Hippocampal formation (tissue), 2 donors: ENCODE results near the gene FBXO40.

ENCODE experiments used
- DNase-seq, 2 donors: peaks; one replicate each; lab custom pipeline; 2025; lab: John Stamatoyannopoulos, UW

The FBXO40 gene

GRCh38 chr3:121621491-121621890, 28.3 kb downstream of the FBXO40 start:
- no peak for DNase-seq

DNA sequence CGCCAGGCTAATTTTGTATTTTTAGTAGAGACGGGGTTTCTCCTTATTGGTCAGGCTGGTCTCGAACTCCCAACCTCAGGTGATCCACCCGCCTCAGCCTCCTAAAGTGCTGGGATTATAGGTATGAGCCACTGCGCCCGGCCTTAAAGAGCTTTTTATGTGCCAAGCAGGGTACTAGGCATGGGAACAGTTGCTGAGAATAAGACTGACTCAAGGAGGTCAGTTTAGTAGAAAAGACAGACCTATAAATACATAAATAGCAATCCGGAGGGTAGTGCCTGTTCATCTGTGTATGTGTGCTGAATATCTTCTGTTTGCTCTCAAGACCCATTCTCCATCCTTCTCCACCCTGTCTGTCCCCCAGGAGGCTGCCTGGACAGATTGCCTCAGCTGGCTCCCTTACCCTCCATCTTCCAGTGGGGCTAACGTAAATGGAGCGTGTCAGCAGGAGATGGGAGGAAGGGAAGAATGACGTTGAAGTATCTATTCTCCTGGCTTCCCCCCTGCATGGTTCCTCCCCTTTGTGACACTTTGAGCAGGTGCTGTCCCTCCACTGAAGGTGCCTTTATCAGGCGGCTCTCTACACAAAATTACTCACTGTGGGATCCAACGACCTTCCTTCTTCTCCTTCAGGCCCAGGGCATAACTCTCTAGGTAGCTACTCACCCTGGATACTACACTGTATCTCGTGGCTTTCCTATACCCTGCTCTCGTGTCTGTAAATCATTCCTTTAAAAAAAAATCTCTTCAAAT, 31.1 kb downstream of the FBXO40 start:
- no peak for DNase-seq

DNA sequence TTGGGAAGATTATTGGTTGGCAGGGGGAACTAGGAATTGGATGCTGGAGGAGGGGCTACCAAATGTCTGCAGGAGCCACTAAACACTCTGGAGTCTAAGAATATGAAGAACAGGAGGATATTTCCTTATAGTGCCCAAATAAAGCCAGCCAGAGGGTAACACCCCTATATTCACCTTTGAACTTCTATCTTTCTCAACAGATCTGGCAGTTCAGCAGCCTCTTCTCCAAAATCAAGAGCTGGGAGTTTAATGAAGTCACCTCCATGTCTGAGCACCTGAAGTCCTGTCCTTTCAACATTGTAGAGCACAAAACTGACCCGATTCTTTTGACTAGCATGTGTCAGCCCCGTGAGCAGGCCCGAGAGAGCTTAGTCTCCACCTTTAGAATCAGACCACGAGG, 33.3 kb downstream of the FBXO40 start:
- DNase-seq = no peak

- DNase-seq = no peak
Observed at GRCh38 chr3:121627211-121627610, 34.0 kb downstream of the FBXO40 start.

- no peak for DNase-seq
Observed at GRCh38 chr3:121627622-121628021, 34.4 kb downstream of the FBXO40 start.

GRCh38 chr3:121629601-121630000, 36.4 kb downstream of the FBXO40 start:
- DNase-seq = no peak

DNA sequence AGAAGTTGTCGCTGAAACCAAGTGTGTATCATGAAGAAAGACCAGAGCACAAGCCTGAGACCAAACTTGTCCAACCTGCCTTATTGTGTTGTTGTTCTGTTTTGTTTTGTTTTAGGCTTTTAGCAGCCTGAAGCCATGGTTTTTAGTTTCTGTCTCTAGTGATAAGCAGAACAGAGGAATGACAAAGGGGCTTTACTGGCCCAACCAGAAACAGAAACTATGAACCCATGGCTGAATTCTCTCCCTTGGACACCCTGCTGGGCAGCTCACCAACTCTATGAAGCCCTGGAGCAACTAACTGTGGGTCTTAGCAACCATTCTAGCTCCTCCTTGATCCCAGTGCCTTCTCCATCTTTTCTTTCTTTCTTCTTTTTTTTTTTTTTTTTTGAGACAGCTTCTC, 37.2 kb downstream of the FBXO40 start:
- no peak for DNase-seq

DNA sequence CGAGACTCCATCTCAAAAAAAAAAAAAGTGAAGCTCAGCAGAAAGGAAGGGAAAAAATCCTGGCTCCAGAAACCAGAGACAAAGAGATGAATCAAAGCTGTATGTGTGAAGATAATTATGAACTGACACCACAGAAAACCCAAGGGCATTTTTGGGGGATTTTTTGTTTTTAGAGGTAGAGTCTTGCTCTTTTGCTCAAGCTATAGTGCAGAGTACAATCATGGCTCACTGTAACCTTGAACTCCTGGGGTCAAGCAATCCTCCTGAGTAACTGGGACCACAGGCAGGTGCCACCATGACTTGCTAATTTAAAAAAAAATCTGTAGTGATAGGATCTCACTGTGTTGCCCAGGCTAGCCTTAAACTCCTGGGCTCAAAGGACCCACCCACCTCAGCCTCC, 44.7 kb downstream of the FBXO40 start:
- DNase-seq = no peak

DNA sequence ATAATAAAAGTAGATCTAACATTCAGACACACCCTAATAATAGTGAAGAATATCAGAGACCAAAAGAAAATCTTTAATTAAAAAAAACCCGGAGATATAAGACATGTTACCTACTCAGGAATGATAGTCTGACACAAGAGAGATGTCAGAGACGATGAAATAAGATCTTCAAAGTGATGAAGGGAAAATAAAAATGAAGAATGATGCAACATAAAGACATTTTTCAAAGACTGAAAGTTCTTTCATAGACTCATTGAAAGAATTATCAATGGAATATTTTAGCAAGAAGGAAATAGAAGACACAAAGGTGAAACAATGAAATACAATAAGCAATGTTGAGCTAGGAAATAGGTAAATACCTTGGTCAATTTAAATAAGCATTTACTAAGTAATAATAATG, 47.9 kb downstream of the FBXO40 start:
- no peak for DNase-seq

DNA sequence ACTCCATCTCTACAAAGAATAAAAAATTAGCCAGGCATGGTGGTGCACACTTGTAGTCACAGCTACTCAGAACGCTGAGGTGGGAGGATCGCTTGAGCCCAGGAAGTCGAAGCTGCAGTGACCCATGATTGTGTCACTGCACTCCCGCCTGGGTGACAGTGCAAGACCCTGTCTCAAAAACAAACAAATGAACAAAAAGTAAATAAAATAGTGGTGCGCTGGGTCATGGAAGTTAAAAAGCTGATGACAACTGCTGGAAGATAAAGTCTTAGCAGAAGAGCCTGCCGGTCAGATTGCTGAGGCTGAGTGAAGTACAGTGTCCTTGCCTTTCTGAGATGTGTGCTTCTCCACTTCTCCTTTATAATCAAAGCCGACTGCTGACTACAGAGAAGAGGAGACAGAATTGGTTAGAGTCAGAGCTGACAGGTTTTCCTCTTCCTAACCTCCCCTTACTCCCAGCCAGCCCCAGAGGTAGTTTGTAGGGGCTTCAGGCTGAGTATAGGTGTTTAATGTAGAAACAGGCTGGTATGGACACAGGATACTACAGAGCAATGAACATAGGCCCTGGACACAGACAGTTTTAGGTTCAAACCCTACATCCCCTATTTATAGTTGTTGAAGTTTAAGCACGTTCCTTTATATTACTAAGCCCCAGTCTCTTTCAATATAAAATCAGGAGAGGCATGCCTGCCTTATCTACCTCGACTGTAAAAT, 49.6 kb downstream of the FBXO40 start:
- DNase-seq = no peak

DNA sequence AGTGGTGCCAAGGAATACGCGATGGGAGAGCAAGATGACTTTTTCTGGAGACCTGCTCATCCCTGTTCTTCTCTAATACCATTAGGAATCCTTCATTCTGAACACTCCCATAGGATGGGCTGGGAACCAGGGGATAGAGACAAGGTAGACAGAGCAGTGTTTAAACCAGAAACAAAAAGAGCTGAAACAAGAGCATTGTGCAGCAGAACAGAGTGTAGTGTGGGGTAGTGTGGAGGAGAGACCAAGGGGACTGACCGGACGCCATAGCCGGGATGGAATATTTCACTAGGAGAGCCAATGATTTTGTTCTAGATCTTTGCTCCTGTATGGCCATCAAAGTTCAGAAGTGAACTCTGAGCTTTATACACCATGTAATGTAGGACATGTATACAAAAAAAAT, 51.9 kb downstream of the FBXO40 start:
- DNase-seq = no peak

- peak in 1 of 2 donors; percentile 44 for DNase-seq
Observed at GRCh38 chr3:121648219-121648958, 55.2 kb downstream of the FBXO40 start.

DNA sequence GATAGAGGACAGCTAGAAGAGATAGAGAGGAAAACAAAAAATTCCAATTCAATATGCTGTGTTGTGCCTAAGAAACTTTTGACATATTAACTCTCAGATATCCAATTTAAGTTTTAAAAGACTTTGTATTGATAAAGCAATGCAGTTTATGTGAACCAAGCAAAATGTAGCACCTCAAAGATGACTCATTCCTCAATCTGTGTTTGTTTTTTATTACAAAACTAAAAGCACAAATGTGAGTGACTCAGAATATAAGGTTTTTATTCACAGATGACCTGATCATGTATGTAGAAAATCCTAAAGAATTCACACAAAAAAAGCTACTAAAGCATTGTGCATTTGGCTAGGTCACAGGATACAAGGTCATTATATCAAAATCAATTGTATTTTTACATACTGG, 56.5 kb downstream of the FBXO40 start:
- no peak for DNase-seq

DNA sequence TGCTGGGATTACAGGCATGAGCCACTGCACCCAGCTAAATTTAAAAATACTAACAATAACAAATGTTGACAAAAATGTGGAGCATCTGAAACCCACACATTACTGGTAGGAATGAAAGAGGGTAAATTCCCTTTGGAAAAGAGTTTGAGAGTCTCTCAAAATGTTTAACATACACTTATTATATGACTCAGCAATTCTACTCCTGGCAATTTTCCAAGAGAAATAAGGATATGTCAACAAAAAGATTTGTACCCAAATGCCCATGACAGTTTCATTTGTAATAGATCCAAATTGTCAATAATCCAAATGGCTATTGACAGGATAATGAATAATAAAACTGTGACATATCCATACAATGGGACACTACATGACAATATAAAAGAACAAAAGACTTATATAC, 58.5 kb downstream of the FBXO40 start:
- DNase-seq = no peak

DNA sequence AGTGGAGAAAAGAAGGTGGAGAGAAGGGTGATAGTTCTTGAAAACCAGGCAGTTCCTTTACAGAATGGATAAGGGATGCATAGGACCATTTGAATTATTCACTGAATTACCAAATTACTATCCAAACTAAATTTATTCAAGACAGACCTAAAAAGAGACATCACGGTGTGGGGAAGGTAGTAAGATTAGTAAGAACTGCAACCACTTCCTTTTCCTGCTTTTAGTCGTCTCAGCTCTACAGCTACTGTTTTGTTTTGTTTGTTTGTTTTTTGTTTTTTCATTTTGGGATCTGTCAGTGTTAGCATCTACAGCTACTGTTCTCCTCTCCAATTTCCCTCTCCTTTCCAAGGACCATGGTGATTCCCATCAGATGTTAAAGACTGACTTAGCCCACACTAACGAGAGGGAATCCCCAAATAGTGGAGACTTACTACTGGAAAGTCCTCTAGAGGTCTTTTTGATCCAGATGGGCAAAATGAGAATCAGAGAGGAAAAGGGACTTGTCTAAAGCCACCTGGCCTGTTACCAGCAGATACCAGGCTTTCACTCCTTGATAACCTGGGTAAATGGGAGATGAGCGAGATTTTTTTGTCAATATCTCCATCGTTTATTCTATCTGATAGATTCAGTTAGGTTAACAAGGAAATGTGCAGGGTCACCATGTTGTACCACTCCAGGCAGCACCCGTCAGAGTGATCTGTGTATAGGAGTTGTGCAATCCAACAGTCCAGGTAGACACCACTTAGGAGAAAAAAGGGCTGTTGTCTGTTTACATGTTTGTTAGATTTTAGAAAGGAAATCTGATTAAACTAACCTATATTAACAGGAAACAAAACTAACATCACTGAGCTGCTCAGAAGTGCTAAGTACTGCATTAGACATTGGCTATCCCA, 61.6 kb downstream of the FBXO40 start:
- no peak for DNase-seq

- DNase-seq = no peak
Observed at GRCh38 chr3:121658716-121659435, 65.7 kb downstream of the FBXO40 start.

GRCh38 chr3:121659586-121659985, 66.4 kb downstream of the FBXO40 start:
- peak in 1 of 2 donors; percentile 3 for DNase-seq

GRCh38 chr3:121660356-121661171, 67.4 kb downstream of the FBXO40 start, which contains the start of gene HCLS1:
Gene HCLS1 (minus strand): TSS chr3:121660903. CDS start chr3:121658347, 2,556 bp downstream.
- DNase-seq = peak; percentile 8 to 23

- DNase-seq = no peak
Observed at GRCh38 chr3:121661376-121661775, 68.2 kb downstream of the FBXO40 start.

GRCh38 chr3:121662742-121663141, 69.6 kb downstream of the FBXO40 start:
- DNase-seq = no peak
